UCSD-AML1 (cell line): Measurements from ENCODE around the gene ARAP1.

ENCODE experiments used
- DNase-seq: peaks from one replicate; lab custom pipeline; 2025; ENCODE audit not compliant: unreplicated experiment; lab: John Stamatoyannopoulos, UW

Gene ARAP1

GRCh38 chr11:72685560-72686480, 66.4 kb downstream of the ARAP1 start:
- no peak for DNase-seq

- DNase-seq: peak; percentile 40
Observed at GRCh38 chr11:72684236-72684912, 67.8 kb downstream of the ARAP1 start.

DNA sequence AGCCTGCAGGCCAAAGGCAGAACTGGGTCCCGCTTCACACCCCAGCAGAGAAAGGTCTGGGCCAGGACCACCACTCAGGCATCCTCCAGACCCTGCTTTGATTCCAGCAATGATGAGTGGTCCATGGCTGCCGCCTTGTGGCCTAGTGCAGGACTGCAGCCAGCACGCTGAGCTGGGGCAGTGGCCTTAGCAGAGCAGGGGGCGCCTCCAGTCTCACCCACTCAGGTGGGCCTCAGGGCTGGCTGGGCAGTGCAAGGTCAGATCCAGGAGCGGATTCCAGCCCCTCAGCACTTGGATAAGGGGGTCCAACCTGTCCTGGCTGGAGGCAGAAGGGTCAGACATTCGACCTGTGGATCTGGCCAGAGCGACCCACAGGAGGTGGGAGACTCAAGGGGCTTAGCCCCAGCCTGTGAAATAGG, 68.4 kb downstream of the ARAP1 start:
- DNase-seq: peak; percentile 60

GRCh38 chr11:72682858-72683243, 69.4 kb downstream of the ARAP1 start:
- DNase-seq: no peak

DNA sequence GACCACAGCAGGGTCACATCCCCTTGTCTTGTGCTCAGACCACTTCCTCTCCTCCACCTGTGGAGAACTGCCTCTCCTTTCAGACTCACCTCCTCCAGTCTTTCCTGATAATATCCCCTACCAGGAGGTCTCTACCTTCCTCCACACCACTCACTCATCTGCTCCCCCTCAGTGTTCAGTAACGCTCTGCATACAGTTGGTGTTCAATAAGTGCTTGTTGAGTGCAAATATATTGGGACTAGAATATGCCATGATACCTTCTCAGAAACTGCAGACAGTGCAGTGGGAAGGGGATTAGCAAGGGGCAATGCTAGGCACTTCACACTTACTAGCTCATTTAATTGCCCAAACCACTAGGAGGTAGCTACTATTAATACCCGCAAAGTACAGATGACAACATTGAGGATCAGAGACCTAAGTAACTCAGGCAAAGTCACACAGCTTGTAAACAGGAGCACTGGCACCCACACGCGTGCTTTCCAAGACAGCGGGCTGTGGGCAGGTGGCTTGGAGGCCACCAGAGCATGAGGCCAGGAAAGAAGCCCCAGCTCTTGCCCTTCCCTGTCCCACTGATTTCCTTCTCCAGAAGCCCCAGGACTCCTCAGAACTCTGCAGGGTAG, 69.9 kb downstream of the ARAP1 start:
- DNase-seq: no peak

DNA sequence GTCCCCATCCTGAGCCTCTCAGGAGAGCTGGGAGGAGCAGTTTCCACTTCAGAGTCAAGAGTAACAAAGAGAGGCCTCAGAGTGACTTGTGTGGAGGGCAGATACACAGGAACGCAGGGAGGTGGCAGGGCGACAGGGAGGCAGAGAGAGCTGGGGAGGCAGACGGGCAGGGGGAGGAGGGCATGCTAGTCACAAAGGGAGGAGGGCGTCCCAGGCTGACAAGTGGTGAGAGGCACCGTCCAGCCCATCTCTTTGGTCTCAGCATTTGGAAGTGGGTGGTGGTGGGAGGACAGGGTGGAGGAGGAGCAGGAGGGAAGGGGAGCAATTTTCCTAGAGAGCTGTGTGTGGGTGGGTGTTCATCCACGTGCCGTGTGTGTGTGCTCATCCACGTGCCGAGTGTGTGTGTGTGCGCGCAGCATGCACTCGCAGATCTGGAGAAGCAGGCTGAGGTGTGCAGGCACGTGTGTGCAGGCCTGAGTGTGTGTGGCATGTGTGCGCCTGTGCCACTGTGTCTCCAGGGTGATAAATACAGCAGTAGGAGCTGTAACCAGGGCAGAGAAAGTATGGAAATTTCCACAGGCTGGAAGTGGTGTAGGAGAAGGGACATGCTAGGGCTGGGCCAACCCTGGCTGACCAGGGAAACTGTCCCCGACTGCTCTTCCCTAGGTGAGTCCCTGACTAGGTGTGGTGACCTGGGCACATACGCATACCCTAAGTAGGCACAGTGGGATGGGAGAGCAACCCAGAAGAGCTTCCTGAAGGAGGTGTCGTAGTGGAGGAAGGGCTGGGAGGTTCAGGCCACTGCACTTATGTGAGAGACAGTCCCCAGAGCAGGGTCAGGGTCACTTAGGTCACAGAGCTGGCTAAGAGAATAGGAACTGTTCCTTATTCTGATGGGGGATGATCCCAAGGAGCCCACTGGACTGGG, 70.7 kb downstream of the ARAP1 start:
- no peak for DNase-seq

DNA sequence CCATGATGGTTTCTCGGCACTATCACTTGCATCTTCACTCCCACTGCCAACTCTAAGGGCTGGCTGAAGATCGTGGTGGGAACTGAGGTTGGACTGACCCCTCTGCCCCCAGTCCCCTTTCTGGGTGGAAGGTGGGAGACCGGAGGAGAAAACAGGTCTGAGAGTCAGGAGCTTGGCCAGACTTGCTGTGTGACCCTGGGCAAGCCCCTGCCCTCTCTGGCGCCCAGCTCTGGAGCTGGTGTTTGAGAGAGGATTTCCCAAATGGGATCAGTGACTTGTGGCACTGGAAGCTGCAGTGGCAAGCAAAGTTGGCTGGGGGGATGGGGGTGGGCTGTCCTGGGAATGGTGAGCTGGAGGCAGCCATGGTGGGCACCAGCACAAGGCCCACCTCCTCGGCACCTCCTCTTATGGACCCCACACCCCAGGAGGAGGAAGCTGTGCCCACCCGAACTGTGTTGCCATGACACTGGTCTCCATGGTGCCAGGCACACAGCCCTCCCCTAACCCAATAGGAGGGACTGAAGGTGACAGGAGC, 71.5 kb downstream of the ARAP1 start:
- no peak for DNase-seq

DNA sequence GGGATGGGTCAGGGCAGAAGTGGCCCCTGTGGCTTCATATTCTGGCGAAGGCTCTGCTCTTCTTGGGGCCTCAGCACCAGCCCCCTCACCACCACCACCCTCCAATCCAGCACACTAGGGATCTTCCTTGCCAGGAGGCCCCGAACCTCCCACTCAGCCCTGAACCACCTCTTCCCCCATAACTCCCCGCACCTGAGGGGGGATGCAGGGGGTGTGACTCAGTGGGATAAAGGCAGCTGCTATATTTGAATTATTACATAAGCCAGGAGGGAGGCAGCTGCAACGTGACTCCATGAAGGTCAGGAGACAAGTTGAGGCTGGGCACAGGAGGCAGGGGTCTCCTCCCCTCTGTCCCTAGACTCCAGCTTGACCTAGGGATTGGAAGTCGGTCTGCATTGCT, 72.3 kb downstream of the ARAP1 start:
- no peak for DNase-seq

DNA sequence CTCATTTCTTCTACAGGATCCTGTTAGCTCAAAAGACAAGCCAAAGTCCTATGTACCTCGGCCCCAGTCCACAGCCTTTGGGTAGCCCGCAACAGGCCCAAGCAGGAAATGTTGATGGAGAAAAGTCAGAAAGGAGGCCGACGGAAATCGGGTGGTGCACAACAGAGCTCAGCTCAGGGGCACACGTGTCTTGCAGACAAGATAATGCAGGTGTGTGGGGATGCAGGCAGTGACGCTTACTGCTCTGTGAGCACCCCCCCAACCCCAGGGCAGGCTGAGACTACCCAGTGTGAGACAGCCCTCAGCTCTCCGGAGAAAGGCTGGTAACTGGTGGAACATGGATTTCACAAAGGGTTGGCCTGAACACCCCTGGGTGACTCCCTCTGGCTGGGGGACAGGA, 73.7 kb downstream of the ARAP1 start:
- DNase-seq: no peak

GRCh38 chr11:72676861-72677341, 75.3 kb downstream of the ARAP1 start:
- DNase-seq: peak; percentile 66

GRCh38 chr11:72675221-72675620, 77.0 kb downstream of the ARAP1 start:
- DNase-seq: no peak

DNA sequence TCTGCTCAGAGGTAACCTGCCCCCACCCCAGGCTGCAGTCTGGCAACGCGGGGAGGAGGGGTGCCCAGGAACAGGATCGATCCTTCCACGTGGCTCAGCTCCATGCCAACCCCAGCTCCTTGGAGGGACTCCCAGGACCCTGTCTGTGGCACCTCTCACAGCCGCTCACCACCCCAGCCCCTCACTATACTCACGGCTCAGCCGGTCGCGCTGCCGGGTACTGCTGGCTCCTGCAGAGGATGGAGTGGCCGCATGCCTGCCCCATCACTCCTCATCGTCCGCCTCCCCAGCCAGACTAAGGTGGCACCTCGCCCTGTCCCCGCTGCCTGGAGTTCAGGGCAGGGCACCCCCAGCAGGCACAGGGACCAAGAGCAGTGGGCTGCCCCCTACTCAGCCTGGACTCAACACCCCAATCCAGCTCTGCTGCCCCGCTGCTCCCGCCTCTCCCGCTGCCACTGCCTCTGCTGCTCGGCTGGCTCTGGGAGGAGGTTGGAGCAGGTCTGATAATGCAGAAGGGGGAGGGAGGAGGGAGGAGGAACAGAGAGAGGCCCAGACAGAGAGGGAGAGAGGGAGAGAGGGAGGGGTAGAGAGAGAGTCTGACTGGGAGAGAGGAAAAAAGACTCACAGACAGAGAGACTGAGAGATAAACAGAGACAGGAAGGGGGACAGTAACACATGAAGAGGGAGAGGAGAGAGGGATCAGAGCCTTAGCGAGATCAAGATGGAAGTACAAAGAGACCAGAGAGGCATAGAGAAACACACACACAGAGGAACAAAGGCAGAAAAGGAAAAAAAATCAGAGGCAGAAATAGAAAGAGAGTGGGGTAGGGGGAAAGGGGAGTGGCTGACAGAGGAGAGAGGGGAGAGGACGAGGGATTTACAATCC, 78.0 kb downstream of the ARAP1 start, which contains the start of gene PDE2A:
PDE2A (minus strand) TSS at position 480 of the 886 bp plus-strand sequence; CDS start at position 265, 215 bp downstream.
- DNase-seq: no peak

- no peak for DNase-seq
Observed at GRCh38 chr11:72673284-72673942, 78.8 kb downstream of the ARAP1 start.

DNA sequence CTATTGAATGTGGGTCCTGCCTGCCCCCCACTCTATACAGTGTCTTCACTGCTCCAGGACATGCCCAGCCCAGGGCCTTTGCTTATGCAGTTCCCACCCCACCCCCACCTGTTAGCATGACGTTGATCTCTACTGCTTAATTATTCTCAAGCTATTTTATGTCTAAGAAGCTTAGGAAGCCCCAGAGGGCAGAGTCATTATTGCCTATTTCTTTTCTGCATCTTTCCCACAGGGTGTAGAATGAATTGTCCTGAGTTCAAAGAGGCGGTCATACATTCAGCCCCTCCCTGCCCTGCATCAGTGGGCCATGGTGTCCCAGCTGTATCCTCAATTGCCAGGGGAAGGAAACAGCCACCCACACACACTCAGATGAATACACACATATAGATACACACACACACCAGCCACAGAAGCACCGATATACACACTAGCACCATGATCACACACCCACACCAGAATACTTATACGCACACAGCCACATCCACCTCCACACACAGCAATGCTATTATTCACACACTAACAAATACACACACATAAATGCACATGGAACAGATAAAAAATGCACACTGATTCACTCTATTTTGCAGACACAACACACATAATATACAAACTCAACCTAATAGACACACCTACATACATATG, 79.5 kb downstream of the ARAP1 start:
- DNase-seq: no peak

GRCh38 chr11:72671152-72672099, 80.8 kb downstream of the ARAP1 start:
- no peak for DNase-seq

DNA sequence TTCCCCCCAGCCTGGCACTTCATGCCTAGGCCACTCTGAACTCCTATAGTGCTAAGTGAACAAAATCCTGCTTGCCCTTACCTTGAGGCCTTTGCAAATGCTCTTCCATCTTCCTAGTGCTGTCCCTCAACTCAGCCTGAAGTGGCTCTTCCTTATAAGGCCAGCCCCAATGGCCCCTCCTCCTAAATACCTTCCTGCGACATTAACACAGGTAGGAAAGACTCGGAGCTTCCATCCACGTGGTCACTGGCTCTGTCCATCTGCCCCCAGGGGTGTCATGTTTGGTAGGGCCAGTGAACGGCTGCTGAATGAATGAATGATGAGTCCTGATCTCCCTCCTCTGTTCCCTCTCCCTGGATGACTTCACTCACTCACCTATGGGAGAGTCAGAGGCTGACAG, 82.2 kb downstream of the ARAP1 start:
- no peak for DNase-seq

- DNase-seq: no peak
Observed at GRCh38 chr11:72669527-72669926, 82.7 kb downstream of the ARAP1 start.
